Activated naive CD4-positive, alpha-beta T cell treated with anti-CD3 and anti-CD28 coated beads, Interleukin-2, amount 10 ng/mL, durations not matched to agents 7 days and 5 days (primary cell): Measurements from ENCODE around the gene PFKFB1.

Experiments used
- CTCF ChIA-PET: fragments of 350-600 bp; sonication (Branson Sonifier 250); formaldehyde crosslinking; loops from one replicate; lab custom pipeline; 2021; ENCODE audit warnings: antibody characterized with exemption; lab: Charles Lee
- DNase-seq: peaks from one replicate; pipeline ENCODE4 v3.0.0-alpha.2; 2020
- H3K27ac Mint-ChIP-seq: one replicate; pipeline ENCODE4 v1.8.0; 2021; ENCODE audit warnings: mild to moderate bottlenecking, moderate library complexity, mixed read lengths
- H3K27me3 Mint-ChIP-seq: one replicate; pipeline ENCODE4 v1.8.0; 2021; ENCODE audit warnings: mild to moderate bottlenecking, mixed read lengths
- H3K36me3 Mint-ChIP-seq: one replicate; pipeline ENCODE4 v1.8.0; 2021; ENCODE audit warnings: mixed read lengths
- H3K4me1 Mint-ChIP-seq: one replicate; pipeline ENCODE4 v1.8.0; 2021; ENCODE audit warnings: mixed read lengths
- H3K4me3 Mint-ChIP-seq: one replicate; pipeline ENCODE4 v1.8.0; 2021; ENCODE audit warnings: mild to moderate bottlenecking, moderate library complexity, mixed read lengths
- H3K9me3 Mint-ChIP-seq: one replicate; pipeline ENCODE4 v1.8.0; 2021; ENCODE audit warnings: mixed read lengths

The PFKFB1 gene

GRCh38 chrX:54964766-54965497 lies 29.1 kb downstream of the PFKFB1 start:
- no peak overlapping the region for H3K27ac Mint-ChIP-seq
- H3K9me3 Mint-ChIP-seq: no peaks in the 10 kb centered on the region
- H3K36me3 Mint-ChIP-seq: no peaks in the 10 kb centered on the region
- peaks cover 9% of the 10 kb centered on the region for H3K4me1 Mint-ChIP-seq
- no peaks in the 10 kb centered on the region for H3K27me3 Mint-ChIP-seq
- DNase-seq: no peak
- no peak overlapping the region for H3K4me3 Mint-ChIP-seq
- CTCF ChIA-PET: no interaction called here

DNA sequence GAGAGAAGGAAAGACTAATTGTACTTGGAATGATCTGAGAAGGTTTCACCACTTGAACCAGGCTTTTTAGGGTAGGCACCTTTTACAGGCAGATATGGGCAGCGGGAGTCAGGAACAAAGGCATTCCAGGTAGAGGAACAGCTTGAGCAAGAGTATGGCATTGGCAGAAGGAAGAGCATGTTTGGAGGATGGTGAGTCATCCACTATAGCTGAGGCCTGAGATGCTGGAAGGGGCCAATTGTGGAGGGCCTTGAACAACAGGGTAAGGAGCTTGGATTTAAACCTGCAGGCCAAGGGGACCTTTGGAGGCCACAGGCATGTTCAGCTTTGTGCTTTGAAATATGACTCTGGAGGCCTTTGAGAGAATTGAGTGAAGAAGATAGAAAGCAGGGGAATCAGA lies 32.2 kb downstream of the PFKFB1 start:
- CTCF ChIA-PET: no interaction called here
- Mint-ChIP-seq H3K36me3 (no peaks in the 10 kb centered on the region), H3K4me3 (no peak overlapping the region)

DNA sequence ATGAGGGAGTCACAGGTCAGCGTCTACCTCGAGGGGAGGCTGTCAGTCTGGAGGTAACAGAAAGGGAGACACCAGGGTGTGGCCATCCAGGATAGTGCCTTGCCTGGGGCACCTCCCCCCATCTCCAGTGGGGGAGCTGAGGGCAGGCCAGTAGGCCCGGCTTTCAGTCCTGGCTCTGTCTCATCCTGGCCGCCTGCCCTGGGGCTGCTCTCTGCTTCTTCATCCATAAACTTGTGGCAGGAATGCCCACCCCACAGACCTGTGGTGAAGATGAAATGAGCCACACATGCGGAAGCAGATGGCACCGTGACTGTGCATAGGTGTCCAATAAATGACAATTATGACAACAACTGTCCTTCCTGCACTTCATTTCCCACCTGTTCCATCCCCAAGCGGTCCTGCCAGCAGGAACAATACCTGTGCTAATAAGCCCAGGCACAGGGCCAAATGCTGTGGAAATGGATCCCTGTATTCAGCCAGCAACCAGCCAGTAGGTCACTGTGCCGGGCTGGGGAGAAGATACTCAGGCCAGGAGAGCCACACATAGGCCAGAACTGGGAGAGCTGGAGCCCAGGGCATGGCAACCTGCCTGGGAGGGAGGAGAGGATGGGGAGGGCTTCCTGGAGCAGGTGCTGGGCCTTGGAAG lies 43.1 kb downstream of the PFKFB1 start:
- H3K27ac Mint-ChIP-seq: no peak overlapping the region
- no peaks in the 10 kb centered on the region for H3K9me3 Mint-ChIP-seq
- CTCF ChIA-PET: no interaction called here
- no peaks in the 10 kb centered on the region for H3K4me1 Mint-ChIP-seq
- no peak overlapping the region for H3K4me3 Mint-ChIP-seq
- no peaks in the 10 kb centered on the region for H3K36me3 Mint-ChIP-seq
- no peaks in the 10 kb centered on the region for H3K27me3 Mint-ChIP-seq
- no peak for DNase-seq

More for the DNA sequence above, 32.2 kb downstream of the PFKFB1 start:
- Mint-ChIP-seq H3K27me3 (no peaks in the 10 kb centered on the region), H3K9me3 (no peaks in the 10 kb centered on the region), H3K27ac (no peak overlapping the region), H3K4me1 (peaks cover 9% of the 10 kb centered on the region)
- no peak for DNase-seq

DNA sequence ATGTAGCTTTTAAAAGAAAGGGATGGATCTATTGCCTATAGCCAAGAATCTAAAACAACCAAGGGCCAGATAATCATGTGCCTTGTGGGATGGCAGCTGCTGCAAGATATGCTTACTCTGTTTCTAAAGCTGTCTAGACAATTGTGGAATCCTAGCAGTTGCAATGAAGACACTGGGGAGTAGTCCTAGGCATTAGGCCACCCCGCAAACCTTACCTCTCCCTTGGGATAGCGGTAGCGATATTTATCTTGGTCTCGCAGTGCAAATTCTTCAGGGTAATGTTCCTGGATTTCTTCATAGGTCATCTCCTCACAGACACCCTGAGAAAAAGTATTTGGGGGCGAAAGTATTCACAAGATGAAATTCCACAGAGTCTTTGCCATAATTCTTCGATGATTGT lies 48.8 kb downstream of the PFKFB1 start:
- H3K9me3 Mint-ChIP-seq: no peaks in the 10 kb centered on the region
- H3K4me1 Mint-ChIP-seq: no peaks in the 10 kb centered on the region
- H3K27ac Mint-ChIP-seq: no peak overlapping the region
- DNase-seq: no peak
- no peaks in the 10 kb centered on the region for H3K36me3 Mint-ChIP-seq
- H3K27me3 Mint-ChIP-seq: no peaks in the 10 kb centered on the region
- CTCF ChIA-PET: no interaction called here
- no peak overlapping the region for H3K4me3 Mint-ChIP-seq

GRCh38 chrX:54944816-54945215 lies 49.2 kb downstream of the PFKFB1 start:
- CTCF ChIA-PET: no interaction called here
- Mint-ChIP-seq H3K27me3 (no peaks in the 10 kb centered on the region), H3K9me3 (no peaks in the 10 kb centered on the region), H3K36me3 (no peaks in the 10 kb centered on the region), H3K4me1 (no peaks in the 10 kb centered on the region), H3K27ac (no peak overlapping the region), H3K4me3 (no peak overlapping the region)
- no peak for DNase-seq

DNA sequence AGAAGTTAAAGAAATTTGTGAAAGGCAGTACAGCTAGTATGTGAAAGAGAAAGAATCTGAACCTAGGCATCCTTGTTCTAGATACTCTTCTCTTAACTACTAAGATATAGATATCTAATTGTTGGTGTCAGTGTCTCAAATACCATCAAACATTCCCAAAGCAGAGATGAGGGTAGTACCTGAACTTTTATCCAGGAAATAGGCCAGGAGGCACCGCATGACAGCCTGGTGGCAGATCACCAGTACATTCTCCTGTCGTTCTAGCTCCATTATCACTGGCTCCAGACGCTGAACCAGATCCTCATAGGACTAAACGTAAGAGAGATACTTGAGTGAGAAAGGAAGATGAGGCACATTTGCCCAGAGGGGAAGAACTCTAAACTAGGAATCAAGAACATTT lies 56.6 kb downstream of the PFKFB1 start:
- Mint-ChIP-seq H3K9me3 (no peaks in the 10 kb centered on the region), H3K27me3 (no peaks in the 10 kb centered on the region), H3K4me1 (no peaks in the 10 kb centered on the region), H3K4me3 (no peak overlapping the region), H3K36me3 (no peaks in the 10 kb centered on the region), H3K27ac (no peak overlapping the region)
- DNase-seq: no peak
- CTCF ChIA-PET: no interaction called here

GRCh38 chrX:54935306-54935705 lies 58.7 kb downstream of the PFKFB1 start:
- no peaks in the 10 kb centered on the region for H3K27me3 Mint-ChIP-seq
- H3K4me1 Mint-ChIP-seq: no peaks in the 10 kb centered on the region
- no peaks in the 10 kb centered on the region for H3K9me3 Mint-ChIP-seq
- H3K36me3 Mint-ChIP-seq: no peaks in the 10 kb centered on the region
- no peak overlapping the region for H3K27ac Mint-ChIP-seq
- CTCF ChIA-PET: no interaction called here
- H3K4me3 Mint-ChIP-seq: no peak overlapping the region
- DNase-seq: no peak

- Mint-ChIP-seq H3K4me1 (no peaks in the 10 kb centered on the region), H3K4me3 (no peak overlapping the region), H3K27me3 (no peaks in the 10 kb centered on the region), H3K27ac (no peak overlapping the region), H3K9me3 (no peaks in the 10 kb centered on the region), H3K36me3 (no peaks in the 10 kb centered on the region)
- CTCF ChIA-PET: no interaction called here
- no peak for DNase-seq
Observed at GRCh38 chrX:54934890-54935289, 59.1 kb downstream of the PFKFB1 start.

DNA sequence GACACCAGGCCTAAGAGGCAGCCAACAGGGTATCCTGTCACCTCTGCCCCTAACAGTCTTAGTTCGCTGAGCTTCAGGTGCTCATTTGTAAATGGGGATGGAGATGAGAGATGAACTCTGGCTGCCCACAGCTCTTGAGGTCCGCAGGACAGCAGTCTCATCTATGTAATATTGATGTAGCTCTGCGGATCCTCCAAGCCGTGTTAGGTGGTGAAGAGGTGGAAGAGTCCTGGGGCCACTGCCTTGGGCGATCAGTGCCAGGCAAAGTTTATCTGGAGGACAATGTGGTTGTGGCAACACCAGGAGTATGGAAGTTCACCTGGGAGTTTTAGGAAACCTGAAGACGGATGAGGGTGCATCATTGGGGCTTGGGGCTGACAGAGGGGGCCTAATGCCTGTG lies 59.9 kb downstream of the PFKFB1 start:
- CTCF ChIA-PET: no interaction called here
- no peak overlapping the region for H3K4me3 Mint-ChIP-seq
- no peaks in the 10 kb centered on the region for H3K27me3 Mint-ChIP-seq
- no peaks in the 10 kb centered on the region for H3K9me3 Mint-ChIP-seq
- no peaks in the 10 kb centered on the region for H3K4me1 Mint-ChIP-seq
- H3K27ac Mint-ChIP-seq: no peak overlapping the region
- no peak for DNase-seq
- H3K36me3 Mint-ChIP-seq: no peaks in the 10 kb centered on the region

GRCh38 chrX:54933150-54933826 lies 60.7 kb downstream of the PFKFB1 start:
- no peaks in the 10 kb centered on the region for H3K9me3 Mint-ChIP-seq
- CTCF ChIA-PET: no interaction called here
- no peaks in the 10 kb centered on the region for H3K36me3 Mint-ChIP-seq
- no peak overlapping the region for H3K27ac Mint-ChIP-seq
- no peaks in the 10 kb centered on the region for H3K4me1 Mint-ChIP-seq
- no peak for DNase-seq
- no peaks in the 10 kb centered on the region for H3K27me3 Mint-ChIP-seq
- no peak overlapping the region for H3K4me3 Mint-ChIP-seq

- H3K4me3 Mint-ChIP-seq: no peak overlapping the region
- no peak overlapping the region for H3K27ac Mint-ChIP-seq
- CTCF ChIA-PET: no interaction called here
- H3K4me1 Mint-ChIP-seq: no peaks in the 10 kb centered on the region
- H3K9me3 Mint-ChIP-seq: no peaks in the 10 kb centered on the region
- no peak for DNase-seq
- H3K27me3 Mint-ChIP-seq: no peaks in the 10 kb centered on the region
- H3K36me3 Mint-ChIP-seq: no peaks in the 10 kb centered on the region
Observed at GRCh38 chrX:54931107-54931506, 62.9 kb downstream of the PFKFB1 start.

DNA sequence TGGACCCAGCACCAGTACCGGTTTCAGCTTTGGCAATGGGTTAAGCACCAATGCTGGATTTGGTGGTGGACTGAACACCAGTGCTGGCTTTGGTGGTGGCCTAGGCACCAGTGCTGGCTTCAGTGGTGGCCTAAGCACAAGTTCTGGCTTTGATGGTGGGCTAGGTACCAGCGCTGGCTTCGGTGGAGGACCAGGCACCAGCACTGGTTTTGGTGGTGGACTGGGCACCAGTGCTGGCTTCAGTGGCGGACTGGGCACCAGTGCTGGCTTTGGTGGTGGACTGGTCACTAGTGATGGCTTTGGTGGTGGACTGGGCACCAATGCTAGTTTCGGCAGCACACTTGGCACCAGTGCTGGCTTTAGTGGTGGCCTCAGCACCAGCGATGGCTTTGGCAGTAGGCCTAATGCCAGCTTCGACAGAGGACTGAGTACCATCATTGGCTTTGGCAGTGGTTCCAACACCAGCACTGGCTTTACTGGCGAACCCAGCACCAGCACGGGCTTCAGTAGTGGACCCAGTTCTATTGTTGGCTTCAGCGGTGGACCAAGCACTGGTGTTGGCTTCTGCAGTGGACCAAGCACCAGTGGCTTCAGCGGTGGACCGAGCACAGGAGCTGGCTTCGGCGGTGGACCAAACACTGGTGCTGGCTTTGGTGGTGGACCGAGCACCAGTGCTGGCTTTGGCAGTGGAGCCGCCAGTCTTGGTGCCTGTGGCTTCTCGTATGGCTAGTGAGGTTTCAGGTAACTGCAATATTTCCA lies 63.5 kb downstream of the PFKFB1 start:
- DNase-seq: no peak
- H3K36me3 Mint-ChIP-seq: no peaks in the 10 kb centered on the region
- no peaks in the 10 kb centered on the region for H3K4me1 Mint-ChIP-seq
- H3K4me3 Mint-ChIP-seq: no peak overlapping the region
- no peaks in the 10 kb centered on the region for H3K27me3 Mint-ChIP-seq
- H3K9me3 Mint-ChIP-seq: no peaks in the 10 kb centered on the region
- H3K27ac Mint-ChIP-seq: no peak overlapping the region
- CTCF ChIA-PET: no interaction called here

- Mint-ChIP-seq H3K27me3 (no peaks in the 10 kb centered on the region), H3K36me3 (no peaks in the 10 kb centered on the region), H3K27ac (no peak overlapping the region), H3K9me3 (no peaks in the 10 kb centered on the region), H3K4me3 (no peak overlapping the region), H3K4me1 (no peaks in the 10 kb centered on the region)
- CTCF ChIA-PET: no interaction called here
- DNase-seq: no peak
Observed at GRCh38 chrX:54928876-54929275, 65.1 kb downstream of the PFKFB1 start.

DNA sequence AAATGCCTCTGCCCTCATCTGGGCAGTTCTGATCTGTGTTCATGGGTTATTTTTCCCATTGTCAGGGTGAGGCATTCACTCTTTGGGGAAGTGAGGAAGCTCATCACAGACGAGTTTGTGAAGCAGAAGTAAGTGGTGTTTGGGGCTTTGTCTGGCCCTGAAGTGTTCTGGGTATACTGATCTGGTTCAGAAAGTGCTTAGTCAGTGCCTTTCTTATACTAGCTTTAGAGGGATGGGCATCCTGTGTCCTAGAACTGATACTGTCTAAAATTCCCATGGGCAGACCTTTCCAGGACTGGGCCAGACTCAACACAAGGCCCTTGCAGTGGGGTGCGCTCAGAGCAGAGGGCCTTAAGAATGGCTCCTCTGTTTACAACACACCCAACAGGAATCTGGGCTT lies 67.0 kb downstream of the PFKFB1 start:
- no peaks in the 10 kb centered on the region for H3K36me3 Mint-ChIP-seq
- no peak overlapping the region for H3K4me3 Mint-ChIP-seq
- H3K4me1 Mint-ChIP-seq: no peaks in the 10 kb centered on the region
- no peaks in the 10 kb centered on the region for H3K27me3 Mint-ChIP-seq
- DNase-seq: no peak
- CTCF ChIA-PET: no interaction called here
- peak overlapping the region; percentile 37 for H3K27ac Mint-ChIP-seq
- H3K9me3 Mint-ChIP-seq: no peaks in the 10 kb centered on the region
